IPS-15b (cell line): ENCODE data around the gene TAF11L10.
"Not testable (repeated sequence)": the region's sequence is repeated elsewhere in the genome, so short reads cannot be mapped to it uniquely, and the experiment has no call there.

Experiments used
- H3K27me3 ChIP-seq: one replicate; pipeline ENCODE4 v1.6.1; 2013; ENCODE audit warnings: low read length; ENCODE audit not compliant: control insufficient read depth, insufficient read depth
- H3K36me3 ChIP-seq: one replicate; pipeline ENCODE4 v1.6.1; 2013; ENCODE audit warnings: low read length; ENCODE audit not compliant: control insufficient read depth, insufficient read depth
- H3K4me1 ChIP-seq: one replicate; pipeline ENCODE4 v1.6.1; 2013; ENCODE audit warnings: mild to moderate bottlenecking, low read length; ENCODE audit not compliant: control insufficient read depth, insufficient read depth
- H3K4me3 ChIP-seq: one replicate; pipeline ENCODE4 v1.5.1; 2013; ENCODE audit warnings: low read depth, low read length
- H3K9ac ChIP-seq: one replicate; pipeline ENCODE4 v1.6.1; 2013; ENCODE audit warnings: low read depth, mild to moderate bottlenecking, low read length
- H3K9me3 ChIP-seq: one replicate; pipeline ENCODE4 v1.6.1; 2013; ENCODE audit warnings: mild to moderate bottlenecking, low read length; ENCODE audit not compliant: control insufficient read depth, insufficient read depth

Gene TAF11L10

GRCh38 chr5:17597728-17598127 is at the start of gene TAF11L10:
TSS of gene TAF11L10 (minus strand) at chr5:17597828.
- H3K9me3 ChIP-seq, H3K9ac ChIP-seq, H3K4me3 ChIP-seq: not testable (repeated sequence)

GRCh38 chr5:17634160-17634559 is 36.5 kb upstream of the TAF11L10 start, which contains the start of gene TAF11L14:
TSS of gene TAF11L14 (plus strand) at chr5:17634460.
- Histone ChIP-seq H3K36me3 (no peaks in the 10 kb centered on the region), H3K27me3 (no peaks in the 10 kb centered on the region), H3K4me1 (no peaks in the 10 kb centered on the region), H3K4me3 (no peak within 1 kb of the TSS), H3K9me3 (no peaks in the 10 kb centered on the region), H3K9ac (no peak within 1 kb of the TSS)

More at GRCh38 chr5:17597728-17598127, at the start of gene TAF11L10:
- H3K4me1 ChIP-seq, H3K36me3 ChIP-seq, H3K27me3 ChIP-seq: not testable (repeated sequence)

GRCh38 chr5:17631788-17632187 is 34.2 kb upstream of the TAF11L10 start, which contains the start of gene TAF11L13:
TSS of gene TAF11L13 (plus strand) at chr5:17632088.
- H3K4me1 ChIP-seq, H3K9me3 ChIP-seq, H3K36me3 ChIP-seq, H3K4me3 ChIP-seq, H3K27me3 ChIP-seq, H3K9ac ChIP-seq: not testable (repeated sequence)

- H3K36me3 ChIP-seq, result no peaks in the 10 kb centered on the region
- no peaks in the 10 kb centered on the region for H3K4me1 ChIP-seq
- no peaks in the 10 kb centered on the region for H3K9me3 ChIP-seq
- H3K9ac ChIP-seq, result no peak overlapping the region
- no peak overlapping the region for H3K4me3 ChIP-seq
- no peaks in the 10 kb centered on the region for H3K27me3 ChIP-seq
Measured at GRCh38 chr5:17625686-17626085, 28.1 kb upstream of the TAF11L10 start.

- H3K9ac ChIP-seq, result no peak overlapping the region
- no peaks in the 10 kb centered on the region for H3K9me3 ChIP-seq
- no peak overlapping the region for H3K4me3 ChIP-seq
- H3K27me3 ChIP-seq, result no peaks in the 10 kb centered on the region
- H3K4me1 ChIP-seq, result no peaks in the 10 kb centered on the region
- H3K36me3 ChIP-seq, result no peaks in the 10 kb centered on the region
Measured at GRCh38 chr5:17620627-17621026, 23.0 kb upstream of the TAF11L10 start.

- Histone ChIP-seq H3K9ac (no peak overlapping the region), H3K4me1 (no peaks in the 10 kb centered on the region), H3K9me3 (no peaks in the 10 kb centered on the region), H3K4me3 (no peak overlapping the region), H3K36me3 (no peaks in the 10 kb centered on the region), H3K27me3 (no peaks in the 10 kb centered on the region)
Measured at GRCh38 chr5:17619354-17619753, 21.7 kb upstream of the TAF11L10 start.

GRCh38 chr5:17614872-17615605 is 17.4 kb upstream of the TAF11L10 start:
- Histone ChIP-seq H3K4me1 (no peaks in the 10 kb centered on the region), H3K27me3 (no peaks in the 10 kb centered on the region), H3K36me3 (no peaks in the 10 kb centered on the region), H3K9ac (no peak overlapping the region), H3K9me3 (no peaks in the 10 kb centered on the region), H3K4me3 (no peak overlapping the region)

GRCh38 chr5:17610092-17610491 is 12.5 kb upstream of the TAF11L10 start, which contains the start of gene TAF11L12:
TSS of gene TAF11L12 (plus strand) at chr5:17610392.
- H3K9me3 ChIP-seq, H3K4me3 ChIP-seq, H3K36me3 ChIP-seq, H3K27me3 ChIP-seq, H3K4me1 ChIP-seq, H3K9ac ChIP-seq: not testable (repeated sequence)

GRCh38 chr5:17607461-17607860 is 9.8 kb upstream of the TAF11L10 start:
- not testable (repeated sequence) for H3K27me3 ChIP-seq, H3K36me3 ChIP-seq, H3K9ac ChIP-seq, H3K4me1 ChIP-seq, H3K4me3 ChIP-seq, H3K9me3 ChIP-seq

- no peaks in the 10 kb centered on the region for H3K9me3 ChIP-seq
- H3K4me3 ChIP-seq, result no peak overlapping the region
- H3K4me1 ChIP-seq, result no peaks in the 10 kb centered on the region
- H3K9ac ChIP-seq, result no peak overlapping the region
- no peaks in the 10 kb centered on the region for H3K27me3 ChIP-seq
- no peaks in the 10 kb centered on the region for H3K36me3 ChIP-seq
Measured at GRCh38 chr5:17604951-17605350, 7.3 kb upstream of the TAF11L10 start.

GRCh38 chr5:17603880-17604279 is 6.3 kb upstream of the TAF11L10 start, which contains the start of gene TAF11L11:
TSS of gene TAF11L11 (plus strand) at chr5:17604183.
- H3K9me3 ChIP-seq, H3K27me3 ChIP-seq, H3K36me3 ChIP-seq, H3K4me3 ChIP-seq, H3K4me1 ChIP-seq, H3K9ac ChIP-seq: not testable (repeated sequence)

GRCh38 chr5:17594255-17594654 is 3.4 kb downstream of the TAF11L10 start, which contains the start of gene TAF11L9:
TSS of gene TAF11L9 (minus strand) at chr5:17594394.
- not testable (repeated sequence) for H3K4me1 ChIP-seq, H3K9me3 ChIP-seq, H3K9ac ChIP-seq, H3K4me3 ChIP-seq, H3K27me3 ChIP-seq, H3K36me3 ChIP-seq
